Measurements from ENCODE around the gene MEAF6.

Gene MEAF6

GRCh38 chr1:37502104-37502503 lies 12.5 kb downstream of the MEAF6 start:
- no peak for TF ChIP-seq CTCF (IDR thresholded peaks at IDR 0.05; ENCODE audit: low read depth, low read length, missing control alignments)
- no peak for DNase-seq (ENCODE audit: extremely low read depth, low read depth)
- no peak overlapping the region for H3K4me3 ChIP-seq (replicated peaks; ENCODE audit: low read depth, low read length)

- DNase-seq (ENCODE audit: extremely low read depth, low read depth), result no peak
- H3K4me3 ChIP-seq (replicated peaks; ENCODE audit: low read depth, low read length), result no peak overlapping the region
- no peak for TF ChIP-seq CTCF (IDR thresholded peaks at IDR 0.05; ENCODE audit: low read depth, low read length, missing control alignments)
These were observed 12.9 kb downstream of the MEAF6 start for GRCh38 chr1:37501661-37502060.

GRCh38 chr1:37498872-37499617 lies 15.5 kb downstream of the MEAF6 start:
- no peak for DNase-seq (ENCODE audit: extremely low read depth, low read depth)
- no peak for TF ChIP-seq CTCF (IDR thresholded peaks at IDR 0.05; ENCODE audit: low read depth, low read length, missing control alignments)
- no peak overlapping the region for H3K4me3 ChIP-seq (replicated peaks; ENCODE audit: low read depth, low read length)

GRCh38 chr1:37497832-37498231 lies 16.7 kb downstream of the MEAF6 start:
- DNase-seq (ENCODE audit: extremely low read depth, low read depth), result no peak
- TF ChIP-seq CTCF (IDR thresholded peaks at IDR 0.05; ENCODE audit: low read depth, low read length, missing control alignments), result no peak
- no peak overlapping the region for H3K4me3 ChIP-seq (replicated peaks; ENCODE audit: low read depth, low read length)

- H3K4me3 ChIP-seq (replicated peaks; ENCODE audit: low read depth, low read length), result no peak overlapping the region
- DNase-seq (ENCODE audit: extremely low read depth, low read depth), result no peak
- TF ChIP-seq CTCF (IDR thresholded peaks at IDR 0.05; ENCODE audit: low read depth, low read length, missing control alignments), result no peak
These were observed 18.7 kb downstream of the MEAF6 start for GRCh38 chr1:37495875-37496274.

GRCh38 chr1:37493336-37494098 lies 21.0 kb downstream of the MEAF6 start:
- no peak for TF ChIP-seq CTCF (IDR thresholded peaks at IDR 0.05; ENCODE audit: low read depth, low read length, missing control alignments)
- DNase-seq (ENCODE audit: extremely low read depth, low read depth), result no peak
- no peak overlapping the region for H3K4me3 ChIP-seq (replicated peaks; ENCODE audit: low read depth, low read length)
